Lower lobe of right lung (tissue), 2 donors: ENCODE results near the gene ERMAP. TPM values are rescaled to one million over a fixed set of nuclear protein-coding genes. Genes with fewer than 3 reads are reported as not detected.
A peak's percentile ranks its signal among the peaks of the same experiment; 100 is the strongest.

Experiments used
- ATAC-seq, 2 donors: fragments of 200-7000 bp; cut with Tn5 transposase; one replicate each; pipeline ENCODE4 v1.9.1; 2020 to 2022; ENCODE audit warnings: mild to moderate bottlenecking in 2 of 2, moderate library complexity in 2 of 2
- DNase-seq: peaks from one replicate; pipeline ENCODE4 v3.0.0-alpha.2; 2020
- H3K27ac ChIP-seq: fragments of 200-600 bp; one replicate; pipeline ENCODE4 v1.8.0; 2022
- H3K27me3 ChIP-seq: fragments of 200-600 bp; one replicate; pipeline ENCODE4 v1.8.0; 2022; ENCODE audit warnings: low read depth
- H3K36me3 ChIP-seq: fragments of 200-600 bp; one replicate; pipeline ENCODE4 v1.8.0; 2022; ENCODE audit warnings: mild to moderate bottlenecking
- H3K4me1 ChIP-seq: fragments of 200-600 bp; one replicate; pipeline ENCODE4 v1.8.0; 2022
- H3K4me3 ChIP-seq: fragments of 200-600 bp; one replicate; pipeline ENCODE4 v1.8.0; 2022; ENCODE audit warnings: mild to moderate bottlenecking
- H3K9me3 ChIP-seq: fragments of 200-600 bp; one replicate; pipeline ENCODE4 v1.8.0; 2022
- CTCF ChIP-seq: fragments of 200-600 bp; IDR thresholded peaks from one replicate; pipeline ENCODE4 v1.8.0; 2022; ENCODE audit warnings: antibody characterized with exemption, mild to moderate bottlenecking
- intact Hi-C: fragments of 100-400 bp; cut with DNase I; formaldehyde crosslinking; loops from one replicate; pipeline ENCODE4 v1.11.0; 2022
- total RNA-seq: library from RNA; stranded (reverse); fragmentation: NEBNext Ultra II Directional; extraction: Animal tissue kit (Norgen Biotek cat#: 25700); gene quantifications from one replicate; pipeline ENCODE4 v1.2.1, GENCODE V29; 2021
- donor health status: DM: no; HTN: yes; CAD: no; lungs with severe emphysema.

The ERMAP gene
- total RNA-seq, 1 donor from 2014 or later = 15.2 TPM

- Histone ChIP-seq H3K27me3 (no peaks in the 10 kb centered on the region), H3K4me3 (no peak overlapping the region), H3K27ac (no peak overlapping the region), H3K4me1 (no peaks in the 10 kb centered on the region), H3K36me3 (no peaks in the 10 kb centered on the region), H3K9me3 (no peaks in the 10 kb centered on the region)
- TF ChIP-seq CTCF = no peak
- DNase-seq (no peak), ATAC-seq (no peak)
- intact Hi-C loops = no loop called here
Measured at GRCh38 chr1:42880384-42880783, 63.5 kb downstream of the ERMAP start.

- DNase-seq (no peak), ATAC-seq (peak in 1 of 2 donors; percentile 34)
- intact Hi-C loops = no loop called here
- no peaks in the 10 kb centered on the region for H3K36me3 ChIP-seq
- no peak overlapping the region for H3K4me3 ChIP-seq
- H3K4me1 ChIP-seq = no peaks in the 10 kb centered on the region
- H3K27me3 ChIP-seq = peaks cover 6% of the 10 kb centered on the region
- no peak for TF ChIP-seq CTCF
- H3K27ac ChIP-seq = no peak overlapping the region
- H3K9me3 ChIP-seq = no peaks in the 10 kb centered on the region
Measured at GRCh38 chr1:42886046-42886739, 69.3 kb downstream of the ERMAP start.

DNA sequence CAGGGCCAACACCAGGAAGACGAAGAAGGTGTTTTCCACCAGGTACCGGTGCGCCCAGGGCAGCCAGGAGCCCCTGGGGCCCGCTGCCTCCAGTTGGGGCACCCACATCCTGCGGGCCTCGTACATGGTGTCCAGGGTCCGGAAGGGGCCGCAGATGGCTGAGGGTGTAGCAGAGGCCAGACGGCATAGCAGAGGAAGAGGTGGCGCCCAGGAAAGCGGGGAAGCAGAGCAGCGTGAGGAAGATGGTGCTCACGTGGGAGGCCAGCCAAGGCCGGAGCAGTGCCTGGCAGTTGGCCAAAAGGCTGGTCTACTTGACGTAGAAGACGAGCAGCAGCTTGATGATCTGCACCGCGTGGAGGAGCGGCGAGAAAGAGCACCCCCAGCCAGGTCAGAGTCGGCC lies 69.9 kb downstream of the ERMAP start:
- ATAC-seq (no peak), DNase-seq (no peak)
- Histone ChIP-seq H3K4me3 (no peak overlapping the region), H3K27me3 (peaks cover 6% of the 10 kb centered on the region), H3K27ac (no peak overlapping the region), H3K9me3 (no peaks in the 10 kb centered on the region), H3K4me1 (no peaks in the 10 kb centered on the region), H3K36me3 (no peaks in the 10 kb centered on the region)
- intact Hi-C loops = no loop called here
- no peak for TF ChIP-seq CTCF

DNA sequence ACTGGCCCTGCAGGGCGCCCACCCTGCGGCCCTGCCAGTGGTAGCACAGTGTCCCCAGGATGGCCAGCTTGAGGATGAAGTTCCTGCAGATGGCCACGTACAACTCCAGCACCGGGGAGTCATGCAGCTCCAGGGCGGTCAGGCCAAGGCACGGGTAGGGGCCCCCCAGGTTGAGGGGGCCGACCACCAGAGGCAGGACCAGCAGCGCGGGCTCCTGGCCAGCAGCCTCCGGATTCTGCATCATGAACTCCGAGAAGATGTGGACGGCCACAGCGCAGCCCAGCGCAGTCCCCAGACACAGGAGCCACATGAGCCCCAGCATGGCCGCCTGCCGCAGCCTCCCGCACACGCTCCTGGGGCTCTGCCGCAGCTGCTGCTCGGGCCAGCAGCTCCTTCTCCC lies 70.4 kb downstream of the ERMAP start:
- intact Hi-C loops = no loop called here
- ATAC-seq = no peak
- Histone ChIP-seq H3K27ac (no peak overlapping the region), H3K27me3 (peaks cover 6% of the 10 kb centered on the region), H3K9me3 (no peaks in the 10 kb centered on the region), H3K36me3 (no peaks in the 10 kb centered on the region), H3K4me1 (no peaks in the 10 kb centered on the region), H3K4me3 (no peak overlapping the region)
- DNase-seq = no peak
- no peak for TF ChIP-seq CTCF

GRCh38 chr1:42888013-42888633 lies 71.2 kb downstream of the ERMAP start:
- peaks cover 6% of the 10 kb centered on the region for H3K27me3 ChIP-seq
- H3K9me3 ChIP-seq = no peaks in the 10 kb centered on the region
- intact Hi-C loops = no loop called here
- no peaks in the 10 kb centered on the region for H3K36me3 ChIP-seq
- H3K4me3 ChIP-seq = no peak overlapping the region
- no peak for TF ChIP-seq CTCF
- H3K4me1 ChIP-seq = no peaks in the 10 kb centered on the region
- ATAC-seq (no peak), DNase-seq (no peak)
- no peak overlapping the region for H3K27ac ChIP-seq
